SU-DHL-6 (cell line): ENCODE measurements around the gene NBPF3.
"Not testable (repeated sequence)": the region's sequence is repeated elsewhere in the genome, so short reads cannot be mapped to it uniquely, and the experiment has no call there.

Source experiments
- CTCF ChIP-seq: fragments of 200-600 bp; sonication (generic); IDR thresholded peaks from one replicate; pipeline ENCODE4 v1.5.1; 2017; ENCODE audit warnings: antibody characterized with exemption, mild to moderate bottlenecking, low read length, moderate library complexity; ENCODE audit not compliant: insufficient read depth, poor library complexity, severe bottlenecking
- EZH2phosphoT487 ChIP-seq: fragments of 200-600 bp; sonication (generic), shearing (Covaris generic); conservative IDR thresholded peaks from 2 replicates; pipeline ENCODE4 v1.6.1; 2018; ENCODE audit warnings: mild to moderate bottlenecking, antibody characterized with exemption, low read length, moderate library complexity, mixed read lengths

GRCh38 chr1:21453964-21454614, 14.2 kb downstream of the NBPF3 start:
- TF ChIP-seq CTCF, EZH2phosphoT487: not testable (repeated sequence)
